Stimulated activated CD8-positive, alpha-beta memory T cell treated with anti-CD3 and anti-CD28 coated beads, Interleukin-15, amount 100 ng/mL, for 24 hours (primary cell): Measurements from ENCODE around the gene SETBP1.

ENCODE experiments used
- DNase-seq: peaks from one replicate; pipeline ENCODE4 v3.0.0-alpha.2; 2020; ENCODE audit warnings: low read depth

SETBP1 gene

GRCh38 chr18:44938720-44939665 lies 258.3 kb downstream of the SETBP1 start:
- DNase-seq: no peak

GRCh38 chr18:44941516-44941915 lies 260.8 kb downstream of the SETBP1 start:
- DNase-seq: no peak

GRCh38 chr18:44942073-44942472 lies 261.4 kb downstream of the SETBP1 start:
- no peak for DNase-seq

- DNase-seq: no peak
Observed at GRCh38 chr18:44943311-44943881, 262.7 kb downstream of the SETBP1 start.

GRCh38 chr18:44944461-44944860 lies 263.8 kb downstream of the SETBP1 start:
- DNase-seq: no peak

GRCh38 chr18:44945888-44946401 lies 265.3 kb downstream of the SETBP1 start:
- DNase-seq: no peak

- no peak for DNase-seq
Observed at GRCh38 chr18:44946529-44947113, 265.9 kb downstream of the SETBP1 start.

GRCh38 chr18:44949967-44950366 lies 269.3 kb downstream of the SETBP1 start:
- no peak for DNase-seq

- DNase-seq: no peak
Observed at GRCh38 chr18:44950685-44951195, 270.1 kb downstream of the SETBP1 start.

GRCh38 chr18:44951748-44952147 lies 271.1 kb downstream of the SETBP1 start:
- no peak for DNase-seq

- DNase-seq: no peak
Observed at GRCh38 chr18:44954257-44954656, 273.6 kb downstream of the SETBP1 start.

GRCh38 chr18:44955825-44956224 lies 275.1 kb downstream of the SETBP1 start:
- no peak for DNase-seq

- DNase-seq: no peak
Observed at GRCh38 chr18:44957025-44957424, 276.3 kb downstream of the SETBP1 start.

GRCh38 chr18:44957461-44957860 lies 276.8 kb downstream of the SETBP1 start:
- no peak for DNase-seq

- DNase-seq: no peak
Observed at GRCh38 chr18:44958040-44958439, 277.4 kb downstream of the SETBP1 start.

GRCh38 chr18:44958455-44958854 lies 277.8 kb downstream of the SETBP1 start:
- DNase-seq: no peak

- DNase-seq: no peak
Observed at GRCh38 chr18:44959013-44959412, 278.3 kb downstream of the SETBP1 start.

GRCh38 chr18:44960580-44960979 lies 279.9 kb downstream of the SETBP1 start:
- DNase-seq: no peak

GRCh38 chr18:44961288-44961995 lies 280.8 kb downstream of the SETBP1 start:
- DNase-seq: no peak

GRCh38 chr18:44967599-44967998 lies 286.9 kb downstream of the SETBP1 start:
- no peak for DNase-seq

- DNase-seq: no peak
Observed at GRCh38 chr18:44968336-44968735, 287.6 kb downstream of the SETBP1 start.

GRCh38 chr18:44969214-44969795 lies 288.6 kb downstream of the SETBP1 start:
- DNase-seq: no peak
